CD1c-positive myeloid dendritic cell (primary cell): Measurements from ENCODE around the gene ARAP2.

Experiments used
- DNase-seq: peaks from one replicate; pipeline ENCODE4 v3.0.0-alpha.2; 2016; ENCODE audit errors: extremely low spot score

The ARAP2 gene

GRCh38 chr4:36220776-36221175 is 23.5 kb downstream of the ARAP2 start:
- DNase-seq, result no peak

- peak; percentile 27 for DNase-seq
Measured at GRCh38 chr4:36218121-36218520, 26.2 kb downstream of the ARAP2 start.

GRCh38 chr4:36215627-36216026 is 28.7 kb downstream of the ARAP2 start:
- no peak for DNase-seq

GRCh38 chr4:36214735-36215485 is 29.4 kb downstream of the ARAP2 start:
- DNase-seq, result no peak

- no peak for DNase-seq
Measured at GRCh38 chr4:36213977-36214376, 30.3 kb downstream of the ARAP2 start.

GRCh38 chr4:36211084-36211483 is 33.2 kb downstream of the ARAP2 start:
- no peak for DNase-seq

- DNase-seq, result no peak
Measured at GRCh38 chr4:36209941-36210649, 34.2 kb downstream of the ARAP2 start.

- DNase-seq, result no peak
Measured at GRCh38 chr4:36208893-36209473, 35.3 kb downstream of the ARAP2 start.

- no peak for DNase-seq
Measured at GRCh38 chr4:36207831-36208520, 36.3 kb downstream of the ARAP2 start.

- no peak for DNase-seq
Measured at GRCh38 chr4:36207367-36207766, 36.9 kb downstream of the ARAP2 start.

- DNase-seq, result no peak
Measured at GRCh38 chr4:36206603-36207311, 37.6 kb downstream of the ARAP2 start.

GRCh38 chr4:36206012-36206411 is 38.3 kb downstream of the ARAP2 start:
- no peak for DNase-seq

GRCh38 chr4:36198861-36199260 is 45.5 kb downstream of the ARAP2 start:
- no peak for DNase-seq

GRCh38 chr4:36198068-36198808 is 46.1 kb downstream of the ARAP2 start:
- no peak for DNase-seq

- no peak for DNase-seq
Measured at GRCh38 chr4:36197501-36197900, 46.8 kb downstream of the ARAP2 start.

GRCh38 chr4:36196145-36196913 is 48.0 kb downstream of the ARAP2 start:
- DNase-seq, result no peak

- DNase-seq, result no peak
Measured at GRCh38 chr4:36192922-36193321, 51.4 kb downstream of the ARAP2 start.

- peak; percentile 24 for DNase-seq
Measured at GRCh38 chr4:36189511-36190226, 54.6 kb downstream of the ARAP2 start.

GRCh38 chr4:36187723-36188333 is 56.5 kb downstream of the ARAP2 start:
- peak; percentile 24 for DNase-seq
